ENCODE measurements around the gene TFPI. TPM values are rescaled to one million over a fixed set of nuclear protein-coding genes. Genes with fewer than 3 reads are reported as not detected.

The TFPI gene
- total RNA-seq, 5 donors from 2014 or later (not counting 1 experiment from before 2014, with no cell fraction given), result 0.47 to 1.5 (median 1.0) TPM

DNA sequence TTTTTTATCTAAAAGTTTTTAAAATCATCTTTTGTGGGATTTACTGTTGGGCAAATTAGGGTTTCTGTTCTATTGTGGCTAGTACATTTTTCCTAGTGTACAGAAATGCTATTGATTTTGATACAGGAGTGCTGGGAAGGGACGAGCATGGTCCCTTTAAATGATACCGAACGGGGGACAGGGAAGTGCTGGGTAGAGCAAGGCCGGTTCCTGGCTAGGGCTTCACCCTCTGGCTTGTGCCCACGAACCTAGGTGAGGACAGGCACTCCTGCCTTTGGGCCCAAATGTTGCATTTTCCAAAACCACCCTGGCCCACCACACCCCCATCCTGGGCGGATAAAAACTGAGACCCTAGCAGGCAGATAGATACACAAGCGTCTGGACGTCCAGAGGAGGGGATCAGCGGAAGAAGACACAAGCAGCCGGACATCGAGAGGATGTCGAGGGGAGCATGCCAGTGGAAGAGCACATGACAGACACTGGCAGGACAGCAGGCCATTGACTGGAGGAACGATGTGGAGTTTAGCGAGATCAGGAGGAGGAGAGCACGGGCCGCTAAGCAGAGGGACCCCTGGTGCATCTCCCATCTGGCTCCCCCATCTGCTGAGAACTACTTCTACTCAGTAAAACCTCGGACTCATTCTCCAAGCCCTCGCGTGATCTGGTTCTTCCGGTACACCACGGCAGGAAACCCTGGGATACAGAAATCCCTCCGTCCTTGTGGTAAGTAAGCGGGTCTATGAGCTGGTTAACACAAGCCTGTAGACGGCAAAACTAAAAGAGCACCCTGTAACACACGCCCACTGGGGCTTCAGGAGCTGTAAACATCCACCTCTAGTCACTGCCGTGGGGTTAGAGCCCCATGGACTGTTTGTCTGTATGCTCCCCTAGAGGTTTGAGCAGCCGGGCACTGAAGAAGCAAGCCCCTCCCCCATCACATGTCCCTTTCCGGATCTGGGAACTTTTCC lies 92.7 kb downstream of the TFPI start:
- no peak for ATAC-seq (replicated peaks in 1 of 4)
- 85% methylated on average over 22 of the region's 28 CpGs for WGBS (ENCODE audit: insufficient coverage)
- no peaks in the 10 kb centered on the region for H3K36me3 ChIP-seq (ENCODE audit: control insufficient read depth in 2 of 2, extremely low read depth in 1 of 2, insufficient read depth in 1 of 2, low read length in 1 of 2)
- Mint-ChIP-seq H3K9me3 (no peaks in the 10 kb centered on the region), H3K4me1 (no peaks in the 10 kb centered on the region), H3K36me3 (no peaks in the 10 kb centered on the region), H3K4me3 (no peak overlapping the region), H3K27ac (no peak overlapping the region), H3K27me3 (no peaks in the 10 kb centered on the region)
- DNase-seq, result no peak
- H3K27me3 ChIP-seq (replicated peaks in 1 of 2; ENCODE audit: control insufficient read depth in 2 of 2, extremely low read depth in 1 of 2, insufficient read depth in 2 of 2, low read length in 1 of 2), result no peaks in the 10 kb centered on the region
- H3K9me3 ChIP-seq, result no peaks in the 10 kb centered on the region
- H3K27ac ChIP-seq (ENCODE audit: low read length), result no peak overlapping the region
- ChIA-PET POLR2A (no interaction called here), CTCF (no interaction called here)
- H3K4me1 ChIP-seq (ENCODE audit: control insufficient read depth in 1 of 2, extremely low read depth in 1 of 2, insufficient read depth in 2 of 2, low read length in 2 of 2), result no peaks in the 10 kb centered on the region
- H3K4me3 ChIP-seq (ENCODE audit: control insufficient read depth in 1 of 2, extremely low read depth in 1 of 2, low read length in 1 of 2), result no peak overlapping the region

DNA sequence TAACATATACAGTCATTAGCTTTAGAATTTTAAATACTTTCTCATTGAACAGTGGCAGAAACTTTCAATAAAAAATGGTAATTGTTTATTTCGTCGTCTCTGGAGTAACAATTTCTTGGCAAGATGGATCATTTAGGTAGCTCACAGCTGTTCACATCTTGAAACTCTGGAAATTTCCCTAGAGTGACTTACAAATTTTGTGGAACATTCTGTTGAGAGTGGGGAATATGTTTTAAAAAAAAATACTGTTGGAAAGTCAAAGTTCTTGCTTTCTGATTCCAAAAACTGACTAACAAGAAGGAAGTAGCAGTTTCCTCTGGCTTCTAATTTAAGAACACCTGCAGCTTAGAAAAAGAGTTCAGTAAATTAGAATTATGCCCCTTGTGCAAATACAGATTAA lies 95.0 kb downstream of the TFPI start:
- ChIA-PET CTCF (interaction anchor here in 1 of 2 donors (1.3 kb wide), 1 partner anchor 11 kb away, joined by 3 read pairs; the partner anchor contains the start of gene CALCRL), POLR2A (no interaction called here)
- Histone ChIP-seq H3K27me3 (replicated peaks in 1 of 2; ENCODE audit: control insufficient read depth in 2 of 2, extremely low read depth in 1 of 2, insufficient read depth in 2 of 2, low read length in 1 of 2) (no peaks in the 10 kb centered on the region), H3K27ac (ENCODE audit: low read length) (no peak overlapping the region), H3K4me3 (ENCODE audit: control insufficient read depth in 1 of 2, extremely low read depth in 1 of 2, low read length in 1 of 2) (no peak overlapping the region), H3K36me3 (ENCODE audit: control insufficient read depth in 2 of 2, extremely low read depth in 1 of 2, insufficient read depth in 1 of 2, low read length in 1 of 2) (no peaks in the 10 kb centered on the region), H3K9me3 (no peaks in the 10 kb centered on the region), H3K4me1 (ENCODE audit: control insufficient read depth in 1 of 2, extremely low read depth in 1 of 2, insufficient read depth in 2 of 2, low read length in 2 of 2) (no peaks in the 10 kb centered on the region)
- Mint-ChIP-seq H3K36me3 (no peaks in the 10 kb centered on the region), H3K4me1 (no peaks in the 10 kb centered on the region), H3K27ac (no peak overlapping the region), H3K27me3 (no peaks in the 10 kb centered on the region), H3K4me3 (no peak overlapping the region), H3K9me3 (no peaks in the 10 kb centered on the region)
- 80% methylated on average over 2 of the region's 2 CpGs for WGBS (ENCODE audit: insufficient coverage)
- DNase-seq, result no peak
- ATAC-seq (replicated peaks in 1 of 4), result no peak

DNA sequence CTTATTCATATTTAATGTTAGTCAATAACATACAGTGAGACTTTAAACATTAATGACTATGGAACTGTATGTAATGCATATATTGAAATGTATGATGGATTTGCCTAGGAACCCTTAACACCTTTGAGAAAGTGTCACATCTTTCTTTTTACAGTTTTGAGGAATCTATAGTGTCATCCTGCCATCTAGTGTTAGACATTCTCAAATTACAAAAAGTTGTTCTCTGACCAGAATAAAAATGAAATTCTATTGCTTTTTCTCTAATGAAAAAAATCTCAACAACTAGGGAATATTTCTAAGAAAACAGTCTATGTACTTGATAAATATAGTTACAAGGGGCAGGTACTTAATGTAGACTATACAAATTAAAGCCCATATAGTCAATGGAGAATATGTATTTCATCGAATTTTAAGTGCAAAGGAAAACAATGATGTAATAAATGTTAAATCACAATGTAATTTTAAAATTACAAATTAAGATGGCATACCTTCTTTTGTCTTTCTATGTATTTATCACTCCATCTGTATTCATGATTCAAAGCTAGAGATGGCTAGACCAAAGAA lies 101.1 kb downstream of the TFPI start:
- ATAC-seq (replicated peaks in 1 of 4) (no peak), DNase-seq (peak in 1 of 35 experiments; percentile 24)
- Mint-ChIP-seq H3K4me1 (peaks cover 3 to 6% (median 3%) of the 10 kb centered on the region in 3 donors), H3K4me3 (no peak overlapping the region), H3K36me3 (no peaks in the 10 kb centered on the region), H3K27ac (no peak overlapping the region), H3K9me3 (no peaks in the 10 kb centered on the region), H3K27me3 (no peaks in the 10 kb centered on the region)
- no peaks in the 10 kb centered on the region for H3K27me3 ChIP-seq (replicated peaks in 1 of 2; ENCODE audit: control insufficient read depth in 2 of 2, extremely low read depth in 1 of 2, insufficient read depth in 2 of 2, low read length in 1 of 2)
- no CpG with 5 or more reads among the region's 1 CpG for WGBS (ENCODE audit: insufficient coverage)
- ChIA-PET POLR2A (no interaction called here), CTCF (no interaction called here)
- H3K4me3 ChIP-seq (ENCODE audit: control insufficient read depth in 1 of 2, extremely low read depth in 1 of 2, low read length in 1 of 2), result no peak overlapping the region
- no peaks in the 10 kb centered on the region for H3K36me3 ChIP-seq (ENCODE audit: control insufficient read depth in 2 of 2, extremely low read depth in 1 of 2, insufficient read depth in 1 of 2, low read length in 1 of 2)
- no peaks in the 10 kb centered on the region for H3K9me3 ChIP-seq
- no peaks in the 10 kb centered on the region for H3K4me1 ChIP-seq (ENCODE audit: control insufficient read depth in 1 of 2, extremely low read depth in 1 of 2, insufficient read depth in 2 of 2, low read length in 2 of 2)
- no peak overlapping the region for H3K27ac ChIP-seq (ENCODE audit: low read length)

DNA sequence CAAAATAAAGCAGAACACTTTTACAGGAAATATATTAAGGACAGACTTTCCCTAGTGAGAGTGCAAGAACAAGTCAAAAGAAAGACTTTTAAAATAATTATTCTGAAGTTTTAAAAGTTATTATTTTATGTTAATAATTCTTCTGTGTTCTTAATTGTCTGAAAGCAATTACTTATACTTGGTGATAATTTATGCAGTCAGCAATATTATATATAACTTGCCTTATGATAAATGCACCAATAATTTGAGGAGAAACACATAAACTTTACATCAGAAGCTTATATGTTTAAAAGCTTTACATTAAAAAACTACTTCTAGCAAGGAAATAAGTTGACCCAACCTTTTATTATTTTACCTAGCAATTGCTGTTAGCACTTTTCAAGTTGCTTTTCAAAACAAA lies 102.7 kb downstream of the TFPI start:
- Mint-ChIP-seq H3K36me3 (no peaks in the 10 kb centered on the region), H3K27ac (no peak overlapping the region), H3K27me3 (no peaks in the 10 kb centered on the region), H3K4me1 (peaks cover 7 to 18% (median 9%) of the 10 kb centered on the region in 3 donors), H3K9me3 (no peaks in the 10 kb centered on the region), H3K4me3 (no peak overlapping the region)
- ATAC-seq (replicated peaks in 1 of 4) (no peak), DNase-seq (no peak)
- H3K4me3 ChIP-seq (ENCODE audit: control insufficient read depth in 1 of 2, extremely low read depth in 1 of 2, low read length in 1 of 2), result no peak overlapping the region
- H3K27ac ChIP-seq (ENCODE audit: low read length), result no peak overlapping the region
- POLR2A ChIA-PET, result no interaction called here
- H3K4me1 ChIP-seq (ENCODE audit: control insufficient read depth in 1 of 2, extremely low read depth in 1 of 2, insufficient read depth in 2 of 2, low read length in 2 of 2), result peaks cover 0 to 5% of the 10 kb centered on the region in 2 experiments
- CTCF ChIA-PET, result no interaction called here
- no peaks in the 10 kb centered on the region for H3K9me3 ChIP-seq
- H3K27me3 ChIP-seq (replicated peaks in 1 of 2; ENCODE audit: control insufficient read depth in 2 of 2, extremely low read depth in 1 of 2, insufficient read depth in 2 of 2, low read length in 1 of 2), result no peaks in the 10 kb centered on the region
- no peaks in the 10 kb centered on the region for H3K36me3 ChIP-seq (ENCODE audit: control insufficient read depth in 2 of 2, extremely low read depth in 1 of 2, insufficient read depth in 1 of 2, low read length in 1 of 2)

DNA sequence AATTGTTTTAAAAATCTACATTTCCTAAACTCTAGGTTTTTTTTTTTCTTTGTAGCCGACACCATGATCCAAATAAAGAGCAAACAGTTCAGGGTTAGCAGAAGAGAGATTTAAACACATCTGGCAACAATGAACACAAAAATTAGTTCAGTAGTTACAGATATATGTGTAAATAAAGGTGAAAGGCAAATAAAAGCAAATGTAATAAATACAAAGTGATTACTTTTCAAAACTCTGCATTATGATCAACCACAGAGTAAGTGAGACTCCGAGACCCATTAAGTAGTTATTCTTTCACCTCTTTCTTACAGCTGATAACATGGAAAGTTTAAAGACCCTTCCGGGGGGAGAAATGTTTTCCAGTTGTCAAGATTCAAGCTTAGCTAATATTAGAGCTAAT lies 106.9 kb downstream of the TFPI start:
- Mint-ChIP-seq H3K27ac (no peak overlapping the region), H3K4me3 (peak overlapping the region in 2 of 3 donors; percentile 17 to 60), H3K4me1 (peaks cover 7 to 19% (median 9%) of the 10 kb centered on the region in 3 donors), H3K9me3 (no peaks in the 10 kb centered on the region), H3K36me3 (no peaks in the 10 kb centered on the region), H3K27me3 (no peaks in the 10 kb centered on the region)
- no CpG with 5 or more reads among the region's 3 CpGs for WGBS (ENCODE audit: insufficient coverage)
- ATAC-seq (replicated peaks in 1 of 4) (no peak), DNase-seq (no peak)
- Histone ChIP-seq H3K27me3 (replicated peaks in 1 of 2; ENCODE audit: control insufficient read depth in 2 of 2, extremely low read depth in 1 of 2, insufficient read depth in 2 of 2, low read length in 1 of 2) (no peaks in the 10 kb centered on the region), H3K27ac (ENCODE audit: low read length) (no peak overlapping the region), H3K4me1 (ENCODE audit: control insufficient read depth in 1 of 2, extremely low read depth in 1 of 2, insufficient read depth in 2 of 2, low read length in 2 of 2) (peaks cover 0 to 8% of the 10 kb centered on the region in 2 experiments), H3K4me3 (ENCODE audit: control insufficient read depth in 1 of 2, extremely low read depth in 1 of 2, low read length in 1 of 2) (peak overlapping the region in 1 of 2 donors; percentile 4), H3K9me3 (no peaks in the 10 kb centered on the region), H3K36me3 (ENCODE audit: control insufficient read depth in 2 of 2, extremely low read depth in 1 of 2, insufficient read depth in 1 of 2, low read length in 1 of 2) (no peaks in the 10 kb centered on the region)
- POLR2A ChIA-PET, result no interaction called here
- CTCF ChIA-PET, result interaction anchor here (0.5 to 1.1 kb wide), 3 partner anchors 9 to 61 kb away, joined by 3 to 4 read pairs (median 3); no protein-coding TSS in a partner anchor

DNA sequence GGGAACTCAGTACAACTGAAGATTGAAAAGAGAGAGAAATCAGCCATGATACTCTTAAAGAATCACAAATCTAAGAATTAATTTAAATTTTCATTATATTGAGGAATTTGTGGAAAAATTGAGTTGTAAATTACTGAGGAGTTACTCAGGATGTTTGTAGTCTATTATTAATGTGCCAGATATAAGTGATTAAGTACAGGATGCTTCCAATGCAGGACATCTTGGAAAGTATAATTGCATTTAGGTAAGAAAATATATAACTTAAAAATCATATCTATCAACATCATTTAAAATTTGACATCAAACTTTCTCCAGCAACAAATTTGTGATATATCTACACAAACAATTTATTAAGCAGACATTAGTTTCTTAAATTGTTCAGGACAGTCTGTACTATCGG lies 107.5 kb downstream of the TFPI start:
- H3K9me3 ChIP-seq, result no peaks in the 10 kb centered on the region

More for the DNA sequence above, 107.5 kb downstream of the TFPI start:
- DNase-seq (no peak), ATAC-seq (replicated peaks in 1 of 4) (no peak)
- Histone ChIP-seq H3K36me3 (ENCODE audit: control insufficient read depth in 2 of 2, extremely low read depth in 1 of 2, insufficient read depth in 1 of 2, low read length in 1 of 2) (no peaks in the 10 kb centered on the region), H3K4me1 (ENCODE audit: control insufficient read depth in 1 of 2, extremely low read depth in 1 of 2, insufficient read depth in 2 of 2, low read length in 2 of 2) (peaks cover 0 to 8% of the 10 kb centered on the region in 2 experiments), H3K27me3 (replicated peaks in 1 of 2; ENCODE audit: control insufficient read depth in 2 of 2, extremely low read depth in 1 of 2, insufficient read depth in 2 of 2, low read length in 1 of 2) (no peaks in the 10 kb centered on the region), H3K4me3 (ENCODE audit: control insufficient read depth in 1 of 2, extremely low read depth in 1 of 2, low read length in 1 of 2) (no peak overlapping the region), H3K27ac (ENCODE audit: low read length) (no peak overlapping the region)
- no CpG with 5 or more reads among the region's 1 CpG for WGBS (ENCODE audit: insufficient coverage)
- H3K9me3 Mint-ChIP-seq, result no peaks in the 10 kb centered on the region
- peaks cover 7 to 19% (median 9%) of the 10 kb centered on the region in 3 donors for H3K4me1 Mint-ChIP-seq
- no peaks in the 10 kb centered on the region for H3K36me3 Mint-ChIP-seq
- no peaks in the 10 kb centered on the region for H3K27me3 Mint-ChIP-seq
- H3K27ac Mint-ChIP-seq, result no peak overlapping the region
- H3K4me3 Mint-ChIP-seq, result peak overlapping the region in 1 of 3 donors; percentile 60
- CTCF ChIA-PET, result no interaction called here
- POLR2A ChIA-PET, result no interaction called here

All from T-cell (primary cell).